ENCODE results near the gene PHYKPL. TPM values are rescaled to one million over a fixed set of nuclear protein-coding genes. Genes with fewer than 3 reads are reported as not detected.

The PHYKPL gene
- total RNA-seq, 2 experiments from 2014 or later = 65.5 to 68.2 TPM

- ChIA-PET CTCF (interaction anchor here (0.8 to 1.4 kb wide), 2 partner anchors 10 to 36 kb away, joined by 3 to 4 read pairs; no protein-coding TSS in a partner anchor), POLR2A (interaction anchor here (0.8 to 2.8 kb wide), 6 partner anchors 9 to 27 kb away, joined by 3 to 13 read pairs (median 8); partner anchors contain the start of gene HNRNPAB)
These were observed 971 bp downstream of the PHYKPL start for GRCh38 chr5:178231539-178232123.

DNA sequence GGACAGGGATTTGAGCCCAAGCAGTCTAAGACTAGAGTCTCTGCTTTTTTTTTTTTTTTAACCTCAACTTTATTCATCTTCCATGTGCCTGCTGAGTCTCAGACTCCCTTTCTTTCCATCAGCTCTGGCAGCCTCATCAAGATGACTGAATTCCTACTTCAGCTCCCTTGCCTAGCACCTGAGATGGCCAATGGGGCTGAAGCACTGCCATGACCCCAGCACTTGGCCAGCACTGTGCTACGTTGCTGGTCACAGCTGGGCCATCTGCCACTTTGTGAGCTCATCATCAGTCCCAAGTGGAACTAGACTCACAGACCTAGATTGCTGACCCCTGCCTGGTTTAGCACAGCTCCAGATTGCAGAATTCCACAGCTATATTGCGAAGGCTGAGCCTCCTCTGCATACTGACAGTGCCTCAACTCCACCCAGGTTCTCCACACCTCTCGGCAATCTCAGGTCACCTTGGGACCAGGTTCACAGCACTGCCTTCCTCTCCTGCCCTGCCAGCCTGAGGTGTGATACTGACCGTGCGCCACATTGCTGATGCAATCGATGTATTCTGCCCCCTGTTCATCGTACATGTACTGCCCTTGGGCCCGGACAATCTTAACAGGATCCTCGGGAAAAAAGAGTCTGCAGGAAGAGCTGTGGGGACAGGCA lies 1.6 kb downstream of the PHYKPL start:
- POLR2A ChIA-PET = interaction anchor here (1.1 to 2.8 kb wide), 3 partner anchors 18 to 27 kb away, joined by 7 to 13 read pairs (median 11); partner anchors contain the start of gene HNRNPAB
- CTCF ChIA-PET = interaction anchor here (0.7 to 1.4 kb wide), 3 partner anchors 9 to 271 kb away, joined by 3 to 4 read pairs (median 4); no protein-coding TSS in a partner anchor

DNA sequence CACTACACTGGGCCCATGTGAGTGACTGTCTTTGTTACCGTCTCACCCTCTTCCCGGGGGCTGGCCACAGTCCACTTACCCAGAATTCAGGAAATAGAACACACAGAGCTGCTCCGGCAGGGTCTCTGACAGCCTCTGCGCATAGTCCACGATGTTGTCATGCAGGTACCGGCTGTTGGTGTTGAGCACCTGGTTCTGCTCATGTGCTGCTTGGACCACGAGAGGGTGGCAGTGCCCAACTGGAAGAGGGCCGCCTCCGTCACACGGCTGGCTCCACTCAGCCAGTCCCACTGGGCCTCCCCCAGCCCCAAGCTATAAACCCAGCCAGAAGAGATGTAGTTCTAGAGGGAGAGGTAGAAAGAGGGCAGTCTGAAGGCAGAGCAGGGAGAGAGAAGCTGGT lies 2.7 kb downstream of the PHYKPL start:
- POLR2A ChIA-PET = interaction anchor here (0.6 to 2.8 kb wide), 5 partner anchors 12 to 26 kb away, joined by 4 to 13 read pairs (median 8); partner anchors contain the start of gene HNRNPAB
- CTCF ChIA-PET = interaction anchor here (0.6 to 2.9 kb wide), 2 partner anchors 10 to 20 kb away, joined by 4 to 6 read pairs; no protein-coding TSS in a partner anchor

DNA sequence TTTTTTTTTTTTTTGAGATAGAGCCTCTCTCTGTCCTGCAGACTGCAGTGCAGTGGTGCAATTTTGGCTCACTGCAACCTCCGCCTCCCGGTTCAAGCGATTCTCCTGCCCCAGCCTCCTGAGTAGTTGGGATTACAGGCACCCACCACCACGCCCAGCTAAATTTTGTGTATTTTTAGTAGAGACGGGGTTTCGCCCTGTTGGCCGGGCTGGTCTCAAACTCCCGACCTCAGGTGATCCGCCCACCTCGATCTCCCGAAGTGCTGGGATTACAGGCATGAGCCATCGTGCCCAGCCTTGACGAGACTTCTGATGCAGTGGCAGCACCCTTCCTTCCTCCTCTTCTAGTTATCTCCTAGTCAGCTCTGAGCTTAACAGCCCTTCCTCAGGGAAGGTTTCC lies 3.5 kb downstream of the PHYKPL start:
- ChIA-PET POLR2A (interaction anchor here (1.4 to 1.9 kb wide), 3 partner anchors 14 to 25 kb away, joined by 4 to 9 read pairs (median 4); partner anchors contain the start of gene HNRNPAB), CTCF (interaction anchor here (2.9 kb wide), 1 partner anchor 19 kb away, joined by 6 read pairs; no protein-coding TSS in a partner anchor)

GRCh38 chr5:178228609-178229008 lies 4.0 kb downstream of the PHYKPL start:
- CTCF ChIA-PET = interaction anchor here (2.9 kb wide), 1 partner anchor 19 kb away, joined by 6 read pairs; no protein-coding TSS in a partner anchor
- POLR2A ChIA-PET = interaction anchor here (1.4 to 1.9 kb wide), 3 partner anchors 14 to 24 kb away, joined by 4 to 9 read pairs (median 4); partner anchors contain the start of gene HNRNPAB

- CTCF ChIA-PET = interaction anchor here (2.9 to 4.8 kb wide), 2 partner anchors 7 to 18 kb away, joined by 6 to 22 read pairs; no protein-coding TSS in a partner anchor
- POLR2A ChIA-PET = interaction anchor here (1.9 kb wide), 1 partner anchor 13 kb away, joined by 4 read pairs; no protein-coding TSS in a partner anchor
These were observed 4.7 kb downstream of the PHYKPL start for GRCh38 chr5:178227929-178228328.

GRCh38 chr5:178227138-178227659 lies 5.4 kb downstream of the PHYKPL start:
- ChIA-PET POLR2A (no interaction called here), CTCF (interaction anchor here (2.9 to 4.8 kb wide), 2 partner anchors 8 to 17 kb away, joined by 6 to 22 read pairs; no protein-coding TSS in a partner anchor)

- ChIA-PET CTCF (interaction anchor here (4.8 kb wide), 1 partner anchor 10 kb away, joined by 22 read pairs; no protein-coding TSS in a partner anchor), POLR2A (no interaction called here)
These were observed 7.4 kb downstream of the PHYKPL start for GRCh38 chr5:178225174-178225573.

DNA sequence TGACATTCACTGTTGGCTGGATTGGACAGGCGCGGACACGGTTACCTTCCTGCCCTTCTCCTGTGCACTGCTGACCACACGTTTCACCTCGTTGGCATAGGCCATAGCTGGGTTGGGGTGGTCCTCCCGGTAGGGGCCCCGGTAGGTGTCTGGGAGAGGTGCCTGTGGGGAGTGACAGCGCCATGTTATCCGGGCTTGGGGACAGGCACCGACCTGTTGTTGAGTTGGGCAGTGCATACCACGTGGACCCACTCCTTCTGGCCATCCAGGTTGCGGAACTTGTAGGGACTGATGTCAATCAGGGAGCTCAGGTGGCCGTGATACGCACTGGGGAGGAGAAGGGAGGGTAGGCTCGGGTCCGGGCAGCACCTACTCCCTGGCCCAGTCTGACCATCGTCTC lies 8.2 kb downstream of the PHYKPL start:
- POLR2A ChIA-PET = no interaction called here
- CTCF ChIA-PET = interaction anchor here (4.8 kb wide), 1 partner anchor 10 kb away, joined by 22 read pairs; no protein-coding TSS in a partner anchor

DNA sequence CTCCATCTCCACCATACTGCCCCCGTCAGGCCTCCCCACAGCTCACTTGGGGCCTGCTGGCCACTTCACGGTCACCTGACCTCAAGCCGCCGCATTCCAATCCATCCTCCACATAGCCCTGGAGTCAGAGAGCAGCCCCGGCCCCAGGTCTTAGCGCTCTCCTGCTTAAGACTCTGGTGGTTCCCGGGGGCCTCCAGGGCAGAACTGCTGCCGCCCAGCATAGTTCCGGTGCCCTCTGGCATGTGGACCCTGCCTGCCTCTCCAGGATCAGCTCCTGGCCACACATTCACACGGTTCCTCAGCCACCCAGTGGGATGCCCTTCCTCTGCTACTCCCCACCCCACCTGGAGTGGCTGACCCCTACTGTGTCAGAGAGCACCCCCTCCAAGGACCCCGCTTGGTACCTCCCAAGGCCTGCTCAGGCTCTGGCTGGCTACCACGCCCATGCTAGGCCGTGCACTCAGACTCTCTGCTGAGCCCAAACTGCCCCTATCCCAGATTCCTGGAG lies 8.7 kb downstream of the PHYKPL start:
- ChIA-PET CTCF (interaction anchor here (4.8 kb wide), 1 partner anchor 11 kb away, joined by 22 read pairs; no protein-coding TSS in a partner anchor), POLR2A (no interaction called here)

GRCh38 chr5:178223196-178223773 lies 9.3 kb downstream of the PHYKPL start:
- ChIA-PET CTCF (interaction anchor here (4.8 kb wide), 1 partner anchor 12 kb away, joined by 22 read pairs; no protein-coding TSS in a partner anchor), POLR2A (no interaction called here)

- POLR2A ChIA-PET = no interaction called here
- CTCF ChIA-PET = interaction anchor here (1.5 kb wide), 1 partner anchor 9 kb away, joined by 4 read pairs; no protein-coding TSS in a partner anchor
These were observed 10.3 kb downstream of the PHYKPL start for GRCh38 chr5:178222292-178222691.

DNA sequence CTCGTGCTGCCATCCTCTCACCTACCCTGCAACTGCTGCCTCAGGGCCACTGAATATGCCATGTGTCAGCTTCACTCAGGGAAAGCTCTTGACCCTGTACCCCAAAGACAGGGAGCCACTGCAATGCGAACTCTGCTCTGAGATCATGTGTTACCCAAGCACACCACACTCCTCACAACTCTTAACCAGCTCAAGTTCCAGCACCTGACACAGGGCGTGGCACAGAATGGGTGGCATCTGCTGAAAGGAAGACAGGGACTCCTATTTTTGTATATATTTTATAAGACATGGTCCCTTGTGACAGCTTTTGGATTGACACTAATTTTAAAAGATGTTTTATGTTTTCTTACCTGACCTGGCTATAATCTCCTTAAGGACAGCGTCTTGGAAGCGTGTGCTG lies 10.7 kb downstream of the PHYKPL start:
- POLR2A ChIA-PET = no interaction called here

DNA sequence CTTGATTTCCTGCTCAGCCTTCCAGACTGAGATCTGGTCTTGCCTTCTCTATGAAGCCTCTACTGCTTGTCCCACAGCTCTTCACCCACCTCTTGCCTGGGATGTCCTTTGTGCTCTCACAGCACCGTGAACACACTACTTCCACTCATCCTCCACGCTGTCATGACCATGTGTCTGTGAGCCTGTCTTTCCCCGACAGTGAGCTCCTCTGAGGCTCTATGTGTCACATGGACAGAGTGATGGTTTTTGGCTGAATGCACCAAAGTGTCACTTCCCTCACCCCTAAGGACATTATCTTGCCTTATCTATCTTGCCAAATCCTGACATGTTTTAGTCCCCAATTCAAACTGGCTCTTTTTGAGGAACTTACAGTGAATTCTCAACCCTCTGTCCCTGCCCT lies 11.3 kb downstream of the PHYKPL start:
- POLR2A ChIA-PET = no interaction called here
- CTCF ChIA-PET = interaction anchor here (1.5 kb wide), 1 partner anchor 10 kb away, joined by 4 read pairs; no protein-coding TSS in a partner anchor

More for the DNA sequence above, 10.7 kb downstream of the PHYKPL start:
- CTCF ChIA-PET = interaction anchor here (1.5 kb wide), 1 partner anchor 9 kb away, joined by 4 read pairs; no protein-coding TSS in a partner anchor

DNA sequence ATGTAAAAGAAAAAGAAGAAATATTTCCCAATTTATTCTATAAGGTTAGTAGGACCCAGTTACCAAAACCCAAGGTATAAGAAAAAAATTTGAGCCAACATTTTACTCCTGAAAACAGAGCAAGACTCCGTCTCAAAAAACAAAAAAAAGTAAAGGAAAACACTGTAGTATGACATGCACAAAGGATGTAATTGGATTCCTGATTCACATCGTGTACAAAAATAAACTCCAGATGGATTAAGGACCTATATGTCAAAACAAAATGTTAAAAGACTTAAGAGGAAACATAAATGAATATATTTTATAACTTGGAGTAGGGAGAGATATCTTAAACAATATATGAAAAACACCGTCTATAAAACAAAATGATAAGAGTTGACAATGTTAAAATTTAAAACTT lies 13.8 kb downstream of the PHYKPL start:
- POLR2A ChIA-PET = no interaction called here
- CTCF ChIA-PET = no interaction called here

DNA sequence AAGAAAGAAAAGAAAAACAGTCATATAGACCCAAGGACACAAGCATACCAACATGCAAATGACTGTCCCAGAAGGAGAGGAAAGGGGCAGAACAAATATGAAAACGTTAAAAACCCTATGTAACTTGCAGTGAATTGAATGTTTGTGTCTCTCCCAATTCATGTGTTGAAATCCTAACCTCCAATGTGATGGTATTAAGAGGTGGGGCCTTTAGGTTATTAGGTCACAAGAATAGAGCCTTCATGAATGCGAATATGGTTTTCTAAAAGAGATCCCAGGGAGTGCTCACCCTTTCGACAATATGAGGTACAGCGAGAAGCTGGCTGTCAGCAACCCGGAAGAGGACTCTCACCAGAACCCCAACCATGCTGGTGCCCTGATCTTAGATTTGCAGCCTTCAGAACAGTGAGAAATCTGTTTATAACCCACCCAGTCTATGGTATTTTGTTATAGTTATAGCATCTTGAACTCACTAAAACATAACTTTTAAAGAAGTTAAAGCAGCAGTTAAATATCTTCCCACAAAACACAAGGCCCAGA lies 14.3 kb downstream of the PHYKPL start:
- CTCF ChIA-PET = interaction anchor here (0.6 kb wide), 1 partner anchor 619 kb away, joined by 3 read pairs; no protein-coding TSS in a partner anchor
- POLR2A ChIA-PET = interaction anchor here (0.6 kb wide), 1 partner anchor 12 kb away, joined by 8 read pairs; no protein-coding TSS in a partner anchor

GRCh38 chr5:178216779-178217178 lies 15.8 kb downstream of the PHYKPL start:
- ChIA-PET POLR2A (interaction anchor here (1.1 kb wide), 1 partner anchor 13 kb away, joined by 10 read pairs; the partner anchor contains the start of gene HNRNPAB), CTCF (no interaction called here)

- POLR2A ChIA-PET = interaction anchor here (1.6 kb wide), 1 partner anchor 12 kb away, joined by 5 read pairs; the partner anchor contains the start of gene HNRNPAB
- CTCF ChIA-PET = interaction anchor here (0.7 to 1.2 kb wide), 2 partner anchors 16 to 140 kb away, joined by 3 to 6 read pairs; no protein-coding TSS in a partner anchor
These were observed 16.5 kb downstream of the PHYKPL start for GRCh38 chr5:178216088-178216534.

Data from activated CD8-positive, alpha-beta memory T cell treated with anti-CD3 and anti-CD28 coated beads for 36 hours (primary cell).